ENCODE results near the gene NWD2. TPM values are rescaled to one million over a fixed set of nuclear protein-coding genes. Genes with fewer than 3 reads are reported as not detected.

Gene NWD2
- total and polyA plus RNA-seq, 4 donors = 3.5 to 10.3 (median 9.1) TPM

DNA sequence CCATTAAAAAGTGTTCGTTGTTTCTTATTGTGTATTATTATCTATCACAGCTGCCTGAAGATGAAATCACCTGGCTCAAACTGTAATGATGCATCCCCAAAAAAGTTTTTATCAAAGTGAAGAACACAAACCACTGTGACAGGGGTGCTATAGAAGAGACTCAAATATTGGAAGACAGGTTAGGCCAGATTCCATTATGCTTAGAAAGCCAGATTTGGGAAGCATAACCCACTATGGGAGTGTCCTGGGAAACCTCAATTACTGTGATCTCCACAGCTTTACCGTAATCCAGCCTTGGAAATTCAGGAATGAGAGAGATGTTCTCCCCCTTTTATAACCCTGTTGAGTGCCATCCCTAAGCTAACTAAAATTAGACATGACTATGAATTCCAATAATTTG is 114.2 kb downstream of the NWD2 start:
- no peak overlapping the region for H3K27ac ChIP-seq (ENCODE audit: low read depth, low read length)
- no peaks in the 10 kb centered on the region for H3K9me3 ChIP-seq (ENCODE audit: control insufficient read depth, insufficient read depth, low read length)
- no peaks in the 10 kb centered on the region for H3K36me3 ChIP-seq (ENCODE audit: control insufficient read depth, insufficient read depth, low read length)
- no peaks in the 10 kb centered on the region for H3K27me3 ChIP-seq (ENCODE audit: control insufficient read depth, insufficient read depth, low read length)
- WGBS (ENCODE audit: insufficient coverage) = no CpG with 5 or more reads among the region's 2 CpGs
- H3K4me1 ChIP-seq (ENCODE audit: control insufficient read depth, insufficient read depth, low read length) = no peaks in the 10 kb centered on the region
- no peak for DNase-seq (ENCODE audit: low read depth in 4 of 6, low spot score in 6 of 6)
- no peak overlapping the region for H3K4me3 ChIP-seq (ENCODE audit: low read depth, low read length)

DNA sequence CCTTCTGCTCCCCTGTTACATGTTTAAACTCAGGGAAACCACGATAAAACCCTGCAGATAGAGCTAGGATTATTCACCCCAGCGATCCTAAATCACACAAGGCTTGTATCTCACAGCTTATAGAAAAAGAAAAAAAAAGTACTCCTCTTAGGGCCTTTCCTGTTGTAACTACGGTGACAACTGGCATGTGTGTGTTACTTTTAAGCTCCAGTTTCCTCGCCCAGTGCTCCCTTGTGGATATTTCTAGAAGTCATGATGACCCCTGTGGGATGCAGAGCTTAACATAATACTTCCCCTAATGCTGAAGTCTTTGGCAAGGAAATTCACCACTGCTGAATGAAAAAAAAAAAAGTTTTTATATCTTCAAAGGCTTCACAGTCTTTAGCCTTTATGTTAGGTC is 114.7 kb downstream of the NWD2 start:
- Histone ChIP-seq H3K4me1 (ENCODE audit: control insufficient read depth, insufficient read depth, low read length) (no peaks in the 10 kb centered on the region), H3K27me3 (ENCODE audit: control insufficient read depth, insufficient read depth, low read length) (no peaks in the 10 kb centered on the region), H3K27ac (ENCODE audit: low read depth, low read length) (no peak overlapping the region), H3K4me3 (ENCODE audit: low read depth, low read length) (no peak overlapping the region), H3K36me3 (ENCODE audit: control insufficient read depth, insufficient read depth, low read length) (no peaks in the 10 kb centered on the region), H3K9me3 (ENCODE audit: control insufficient read depth, insufficient read depth, low read length) (no peaks in the 10 kb centered on the region)
- 50% methylated on average over 1 of the region's 4 CpGs for whole genome bisulfite sequencing (ENCODE audit: insufficient coverage)
- DNase-seq (ENCODE audit: low read depth in 4 of 6, low spot score in 6 of 6) = peak in 4 of 6 donors; percentile 9 to 75 (median 20)

DNA sequence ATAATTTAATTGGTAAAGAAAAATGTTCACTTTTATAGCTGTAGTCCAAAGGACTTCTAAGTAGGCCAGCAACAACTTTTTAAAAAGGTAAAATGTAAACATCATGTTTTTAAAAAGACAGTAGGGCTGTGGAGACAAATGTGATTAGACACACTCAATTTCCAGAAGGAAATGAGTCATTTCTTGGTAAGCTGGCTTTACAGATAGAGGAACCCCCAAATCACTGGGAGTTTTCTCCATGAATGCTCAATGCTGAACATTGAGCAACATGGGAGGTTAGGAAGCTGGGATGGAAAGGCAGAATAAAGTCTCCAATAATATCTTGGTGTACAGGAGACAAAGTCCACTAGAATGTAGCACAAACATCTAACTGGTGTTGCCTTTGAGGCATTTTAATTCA is 121.3 kb downstream of the NWD2 start:
- Histone ChIP-seq H3K27ac (ENCODE audit: low read depth, low read length) (no peak overlapping the region), H3K9me3 (ENCODE audit: control insufficient read depth, insufficient read depth, low read length) (no peaks in the 10 kb centered on the region), H3K36me3 (ENCODE audit: control insufficient read depth, insufficient read depth, low read length) (no peaks in the 10 kb centered on the region), H3K4me1 (ENCODE audit: control insufficient read depth, insufficient read depth, low read length) (no peaks in the 10 kb centered on the region), H3K27me3 (ENCODE audit: control insufficient read depth, insufficient read depth, low read length) (no peaks in the 10 kb centered on the region), H3K4me3 (ENCODE audit: low read depth, low read length) (no peak overlapping the region)
- no peak for DNase-seq (ENCODE audit: low read depth in 4 of 6, low spot score in 6 of 6)

DNA sequence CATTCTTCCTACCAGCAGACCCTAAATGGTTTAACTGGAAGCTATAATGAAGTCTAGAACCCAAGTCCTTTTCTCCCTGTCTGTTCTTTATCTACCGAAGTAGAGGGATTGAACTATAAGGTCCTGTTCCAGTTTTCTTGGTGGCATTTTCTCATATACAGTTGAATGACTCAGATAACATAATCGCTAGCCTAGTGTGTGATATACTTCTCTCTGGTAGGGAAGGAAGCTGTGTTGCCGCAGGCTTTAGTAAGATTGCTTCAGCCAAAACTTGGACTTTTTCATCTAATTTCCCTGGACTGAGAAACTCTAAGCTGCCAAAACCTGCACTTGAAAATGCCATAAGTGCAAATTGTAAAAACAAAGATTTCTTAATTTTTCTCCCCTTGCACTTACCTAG is 123.4 kb downstream of the NWD2 start:
- Histone ChIP-seq H3K9me3 (ENCODE audit: control insufficient read depth, insufficient read depth, low read length) (no peaks in the 10 kb centered on the region), H3K27ac (ENCODE audit: low read depth, low read length) (no peak overlapping the region), H3K4me3 (ENCODE audit: low read depth, low read length) (no peak overlapping the region), H3K27me3 (ENCODE audit: control insufficient read depth, insufficient read depth, low read length) (no peaks in the 10 kb centered on the region), H3K36me3 (ENCODE audit: control insufficient read depth, insufficient read depth, low read length) (no peaks in the 10 kb centered on the region), H3K4me1 (ENCODE audit: control insufficient read depth, insufficient read depth, low read length) (no peaks in the 10 kb centered on the region)
- WGBS (ENCODE audit: insufficient coverage) = 100% methylated on average over 2 of the region's 3 CpGs
- no peak for DNase-seq (ENCODE audit: low read depth in 4 of 6, low spot score in 6 of 6)

- H3K27me3 ChIP-seq (ENCODE audit: control insufficient read depth, insufficient read depth, low read length) = no peaks in the 10 kb centered on the region
- no peak for DNase-seq (ENCODE audit: low read depth in 4 of 6, low spot score in 6 of 6)
- WGBS (ENCODE audit: insufficient coverage) = no CpG with 5 or more reads among the region's 2 CpGs
Measured at GRCh38 chr4:37370052-37370451, 125.5 kb downstream of the NWD2 start.

DNA sequence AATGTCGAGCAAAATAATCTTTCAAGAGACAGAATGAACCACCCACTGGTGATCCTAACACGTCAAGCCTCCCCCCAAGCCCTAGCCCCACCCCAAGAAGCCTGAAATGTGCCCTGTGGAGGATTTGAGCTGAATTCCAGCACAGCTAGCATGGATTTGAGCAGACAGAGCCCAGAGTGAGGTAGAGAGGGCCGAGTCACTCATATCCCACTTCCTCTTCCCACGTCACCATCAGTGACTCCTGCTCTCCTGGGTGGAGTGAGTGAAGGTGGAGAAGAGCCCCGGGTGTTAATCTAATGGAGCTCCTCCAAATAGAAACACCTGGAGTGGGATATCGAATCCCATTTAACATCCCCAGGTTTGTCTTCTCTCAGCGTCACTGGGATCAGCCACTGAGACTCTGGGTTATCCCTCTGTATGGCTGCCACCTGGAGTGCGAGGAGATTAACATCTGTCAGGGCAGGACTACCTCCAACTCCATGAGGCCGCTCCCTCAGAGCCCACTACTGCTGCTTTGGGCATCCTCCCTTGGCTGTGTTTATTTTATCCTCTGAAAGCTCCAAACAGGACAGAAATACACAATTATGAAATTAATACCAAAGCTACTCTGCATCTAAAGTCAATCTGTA is 136.6 kb downstream of the NWD2 start:
- Histone ChIP-seq H3K9me3 (ENCODE audit: control insufficient read depth, insufficient read depth, low read length) (no peaks in the 10 kb centered on the region), H3K4me3 (ENCODE audit: low read depth, low read length) (no peak overlapping the region), H3K27ac (ENCODE audit: low read depth, low read length) (no peak overlapping the region), H3K27me3 (ENCODE audit: control insufficient read depth, insufficient read depth, low read length) (no peaks in the 10 kb centered on the region), H3K4me1 (ENCODE audit: control insufficient read depth, insufficient read depth, low read length) (no peaks in the 10 kb centered on the region), H3K36me3 (ENCODE audit: control insufficient read depth, insufficient read depth, low read length) (no peaks in the 10 kb centered on the region)
- WGBS (ENCODE audit: insufficient coverage) = 56% methylated on average over 4 of the region's 9 CpGs
- no peak for DNase-seq (ENCODE audit: low read depth in 4 of 6, low spot score in 6 of 6)

More at GRCh38 chr4:37370052-37370451, 125.5 kb downstream of the NWD2 start:
- Histone ChIP-seq H3K4me1 (ENCODE audit: control insufficient read depth, insufficient read depth, low read length) (no peaks in the 10 kb centered on the region), H3K9me3 (ENCODE audit: control insufficient read depth, insufficient read depth, low read length) (no peaks in the 10 kb centered on the region), H3K27ac (ENCODE audit: low read depth, low read length) (no peak overlapping the region), H3K4me3 (ENCODE audit: low read depth, low read length) (no peak overlapping the region), H3K36me3 (ENCODE audit: control insufficient read depth, insufficient read depth, low read length) (no peaks in the 10 kb centered on the region)

- Histone ChIP-seq H3K27ac (ENCODE audit: low read depth, low read length) (no peak overlapping the region), H3K36me3 (ENCODE audit: control insufficient read depth, insufficient read depth, low read length) (no peaks in the 10 kb centered on the region), H3K4me3 (ENCODE audit: low read depth, low read length) (no peak overlapping the region), H3K27me3 (ENCODE audit: control insufficient read depth, insufficient read depth, low read length) (no peaks in the 10 kb centered on the region), H3K4me1 (ENCODE audit: control insufficient read depth, insufficient read depth, low read length) (no peaks in the 10 kb centered on the region), H3K9me3 (ENCODE audit: control insufficient read depth, insufficient read depth, low read length) (no peaks in the 10 kb centered on the region)
- DNase-seq (ENCODE audit: low read depth in 4 of 6, low spot score in 6 of 6) = peak in 3 of 6 donors; percentile 36 to 77 (median 62)
- WGBS (ENCODE audit: insufficient coverage) = 72% methylated on average over 2 of the region's 7 CpGs
Measured at GRCh38 chr4:37383579-37384229, 139.2 kb downstream of the NWD2 start.

DNA sequence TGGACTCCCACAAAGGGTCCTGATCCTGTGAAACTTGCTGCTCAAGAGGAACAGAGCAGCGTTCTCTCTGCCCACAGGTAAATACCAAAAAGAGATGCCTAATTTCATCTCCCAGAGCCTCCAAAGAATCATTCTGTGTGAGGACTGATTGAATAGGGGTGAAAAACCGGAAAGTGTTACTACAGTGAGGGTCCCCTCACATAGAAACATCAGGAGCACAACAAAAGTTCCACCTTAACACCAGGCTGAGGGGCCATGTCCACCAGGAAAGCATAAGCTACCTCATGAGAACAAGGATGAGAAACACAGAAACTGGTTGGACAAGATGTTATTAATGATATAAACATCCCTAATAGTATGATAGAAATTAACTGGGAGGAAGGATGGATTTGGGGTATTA is 140.9 kb downstream of the NWD2 start:
- no CpG with 5 or more reads among the region's 2 CpGs for WGBS (ENCODE audit: insufficient coverage)
- Histone ChIP-seq H3K4me3 (ENCODE audit: low read depth, low read length) (no peak overlapping the region), H3K36me3 (ENCODE audit: control insufficient read depth, insufficient read depth, low read length) (no peaks in the 10 kb centered on the region), H3K9me3 (ENCODE audit: control insufficient read depth, insufficient read depth, low read length) (no peaks in the 10 kb centered on the region), H3K4me1 (ENCODE audit: control insufficient read depth, insufficient read depth, low read length) (peaks cover 5% of the 10 kb centered on the region), H3K27me3 (ENCODE audit: control insufficient read depth, insufficient read depth, low read length) (no peaks in the 10 kb centered on the region), H3K27ac (ENCODE audit: low read depth, low read length) (no peak overlapping the region)
- DNase-seq (ENCODE audit: low read depth in 4 of 6, low spot score in 6 of 6) = no peak

DNA sequence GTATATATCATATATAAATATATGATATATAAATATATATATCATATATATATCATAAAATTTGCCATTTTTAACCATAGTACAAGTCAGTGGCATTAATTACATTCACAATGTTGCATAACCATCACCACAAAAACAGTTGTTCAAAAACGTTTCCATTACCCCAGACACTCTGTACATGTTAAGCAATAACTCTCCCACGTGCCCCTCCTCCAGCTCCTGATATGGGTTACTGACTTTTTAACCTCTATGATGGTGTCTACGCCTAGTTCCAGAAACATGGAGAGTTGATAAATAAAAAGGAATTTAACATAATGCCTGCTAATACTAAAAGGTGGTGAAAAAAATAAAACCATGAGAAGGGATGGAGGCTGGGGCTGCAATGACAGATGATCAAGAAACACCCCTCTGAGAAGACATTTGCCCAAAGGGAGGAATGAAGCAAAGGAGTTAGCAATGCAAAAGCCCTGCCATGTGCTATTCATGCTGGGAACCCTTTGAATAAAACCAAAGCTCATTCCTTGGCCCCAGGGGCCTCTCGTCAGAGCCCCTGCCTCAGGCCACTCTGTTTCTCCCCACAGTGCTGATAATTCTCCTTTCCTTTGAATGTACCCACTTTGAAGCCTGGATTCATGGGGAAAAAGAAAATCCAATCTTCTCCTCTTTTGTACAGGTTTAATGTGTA is 144.3 kb downstream of the NWD2 start:
- no peak overlapping the region for H3K4me3 ChIP-seq (ENCODE audit: low read depth, low read length)
- no CpG with 5 or more reads among the region's 4 CpGs for WGBS (ENCODE audit: insufficient coverage)
- H3K36me3 ChIP-seq (ENCODE audit: control insufficient read depth, insufficient read depth, low read length) = no peaks in the 10 kb centered on the region
- no peak overlapping the region for H3K27ac ChIP-seq (ENCODE audit: low read depth, low read length)
- no peaks in the 10 kb centered on the region for H3K9me3 ChIP-seq (ENCODE audit: control insufficient read depth, insufficient read depth, low read length)
- DNase-seq (ENCODE audit: low read depth in 4 of 6, low spot score in 6 of 6) = no peak
- H3K27me3 ChIP-seq (ENCODE audit: control insufficient read depth, insufficient read depth, low read length) = no peaks in the 10 kb centered on the region
- H3K4me1 ChIP-seq (ENCODE audit: control insufficient read depth, insufficient read depth, low read length) = peaks cover 19% of the 10 kb centered on the region

- H3K27me3 ChIP-seq (ENCODE audit: control insufficient read depth, insufficient read depth, low read length) = no peaks in the 10 kb centered on the region
- H3K4me3 ChIP-seq (ENCODE audit: low read depth, low read length) = no peak overlapping the region
- no peak for DNase-seq (ENCODE audit: low read depth in 4 of 6, low spot score in 6 of 6)
- no peaks in the 10 kb centered on the region for H3K9me3 ChIP-seq (ENCODE audit: control insufficient read depth, insufficient read depth, low read length)
- WGBS (ENCODE audit: insufficient coverage) = no CpG with 5 or more reads among the region's 7 CpGs
- no peak overlapping the region for H3K27ac ChIP-seq (ENCODE audit: low read depth, low read length)
- H3K36me3 ChIP-seq (ENCODE audit: control insufficient read depth, insufficient read depth, low read length) = no peaks in the 10 kb centered on the region
- H3K4me1 ChIP-seq (ENCODE audit: control insufficient read depth, insufficient read depth, low read length) = peaks cover 19% of the 10 kb centered on the region
Measured at GRCh38 chr4:37389366-37389765, 144.8 kb downstream of the NWD2 start.

All from spinal cord (tissue), 10 donors.